Endothelial cell of umbilical vein (primary cell): ENCODE data around the gene FES.

Source experiments
- POLR2A ChIP-seq: IDR thresholded peaks from 2 replicates; pipeline ENCODE4 v1.6.1; 2012; ENCODE audit warnings: low read depth, mild to moderate bottlenecking, control low read depth, low read length
- TF ChIP-seq, protein P1 (sequence below), 2 donors: IDR thresholded peaks; 1 replicate in 1 of 2; 2 replicates in 1 of 2; pipeline ENCODE4 v1.5.1; 2011; ENCODE audit warnings: low read length in 2 of 2, mild to moderate bottlenecking in 2 of 2, moderate library complexity in 2 of 2, control low read depth in 1 of 2, inconsistent platforms in 1 of 2, low read depth in 1 of 2; ENCODE audit not compliant: insufficient read depth in 1 of 2; ENCODE audit errors: extremely low read depth in 1 of 2
- TF ChIP-seq, protein P2 (sequence below): IDR thresholded peaks from 2 replicates; pipeline ENCODE4 v1.6.1; 2011; ENCODE audit not compliant: insufficient read depth, insufficient read length

DNA sequence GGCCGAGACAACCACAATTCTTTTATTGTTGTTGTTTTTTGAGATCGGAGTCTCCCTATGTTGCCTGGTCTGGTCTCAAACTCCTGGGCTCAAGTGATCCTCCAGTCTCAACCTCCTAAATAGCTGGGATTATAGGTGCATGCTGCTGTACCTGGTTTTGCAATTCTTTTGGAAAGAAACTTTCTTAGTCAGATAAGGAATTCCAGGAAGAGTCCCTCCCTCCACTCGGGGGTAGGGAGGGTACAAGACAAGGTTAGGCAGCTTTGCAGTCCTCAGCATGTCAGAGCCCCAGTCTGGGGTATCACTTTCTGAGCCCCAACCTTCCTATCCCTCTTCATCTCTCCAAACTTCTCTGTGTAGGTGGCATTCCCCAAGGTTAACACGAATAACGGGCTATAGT lies 49.7 kb upstream of the FES start:
- TF ChIP-seq, protein P1, sequence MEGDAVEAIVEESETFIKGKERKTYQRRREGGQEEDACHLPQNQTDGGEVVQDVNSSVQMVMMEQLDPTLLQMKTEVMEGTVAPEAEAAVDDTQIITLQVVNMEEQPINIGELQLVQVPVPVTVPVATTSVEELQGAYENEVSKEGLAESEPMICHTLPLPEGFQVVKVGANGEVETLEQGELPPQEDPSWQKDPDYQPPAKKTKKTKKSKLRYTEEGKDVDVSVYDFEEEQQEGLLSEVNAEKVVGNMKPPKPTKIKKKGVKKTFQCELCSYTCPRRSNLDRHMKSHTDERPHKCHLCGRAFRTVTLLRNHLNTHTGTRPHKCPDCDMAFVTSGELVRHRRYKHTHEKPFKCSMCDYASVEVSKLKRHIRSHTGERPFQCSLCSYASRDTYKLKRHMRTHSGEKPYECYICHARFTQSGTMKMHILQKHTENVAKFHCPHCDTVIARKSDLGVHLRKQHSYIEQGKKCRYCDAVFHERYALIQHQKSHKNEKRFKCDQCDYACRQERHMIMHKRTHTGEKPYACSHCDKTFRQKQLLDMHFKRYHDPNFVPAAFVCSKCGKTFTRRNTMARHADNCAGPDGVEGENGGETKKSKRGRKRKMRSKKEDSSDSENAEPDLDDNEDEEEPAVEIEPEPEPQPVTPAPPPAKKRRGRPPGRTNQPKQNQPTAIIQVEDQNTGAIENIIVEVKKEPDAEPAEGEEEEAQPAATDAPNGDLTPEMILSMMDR (IDR thresholded peaks at IDR 0.05; ENCODE audit: extremely low read depth in 1 of 2, insufficient read depth in 1 of 2, low read depth in 1 of 2, low read length in 2 of 2): no peak
- TF ChIP-seq, protein P2, sequence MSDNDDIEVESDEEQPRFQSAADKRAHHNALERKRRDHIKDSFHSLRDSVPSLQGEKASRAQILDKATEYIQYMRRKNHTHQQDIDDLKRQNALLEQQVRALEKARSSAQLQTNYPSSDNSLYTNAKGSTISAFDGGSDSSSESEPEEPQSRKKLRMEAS: no peak
- TF ChIP-seq POLR2A: no peak
